NCI-H2081 treated with DMSO at 0.1 percent for 48 hours (cell line): ENCODE measurements around the gene PGLYRP3.

Experiments
- DNase-seq: peaks from one replicate; lab custom pipeline; 2025; lab: John Stamatoyannopoulos, UW

The PGLYRP3 gene, protein sequence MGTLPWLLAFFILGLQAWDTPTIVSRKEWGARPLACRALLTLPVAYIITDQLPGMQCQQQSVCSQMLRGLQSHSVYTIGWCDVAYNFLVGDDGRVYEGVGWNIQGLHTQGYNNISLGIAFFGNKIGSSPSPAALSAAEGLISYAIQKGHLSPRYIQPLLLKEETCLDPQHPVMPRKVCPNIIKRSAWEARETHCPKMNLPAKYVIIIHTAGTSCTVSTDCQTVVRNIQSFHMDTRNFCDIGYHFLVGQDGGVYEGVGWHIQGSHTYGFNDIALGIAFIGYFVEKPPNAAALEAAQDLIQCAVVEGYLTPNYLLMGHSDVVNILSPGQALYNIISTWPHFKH

DNA sequence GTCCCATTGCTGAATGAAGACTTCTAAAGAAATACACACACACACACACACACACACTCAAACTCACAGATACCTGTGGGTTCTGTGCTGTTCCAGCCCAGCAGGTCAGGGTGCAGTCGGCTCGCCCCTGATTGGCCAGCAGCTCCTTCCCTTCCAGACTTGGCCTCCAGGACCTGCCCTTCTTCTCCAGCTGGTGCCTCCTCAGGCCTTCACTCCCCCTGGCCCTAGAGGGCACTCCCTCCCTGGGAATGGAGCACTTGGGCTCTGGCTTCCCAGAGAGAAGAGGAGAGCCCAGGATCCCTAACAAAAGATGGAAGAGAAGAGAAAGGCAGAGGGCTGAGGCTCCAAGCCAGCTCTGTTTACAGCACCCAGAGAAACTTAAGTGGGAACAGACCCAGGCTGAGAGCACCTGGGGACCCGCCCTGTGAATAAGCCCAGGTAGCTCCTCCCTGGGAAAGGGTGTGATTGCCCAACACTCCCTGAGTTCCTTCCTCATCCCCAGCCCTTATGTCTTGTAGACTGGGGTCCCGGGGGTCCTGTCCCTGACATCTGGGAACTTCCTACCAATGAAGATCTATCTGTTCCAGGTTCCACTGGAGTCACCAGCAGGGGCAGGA is at the start of gene PGLYRP3:
Gene PGLYRP3, minus strand, starts transcription at position 383 of the 617 bp plus-strand sequence. CDS start 2,287 bp downstream, outside the sequence.
- DNase-seq: no peak

DNA sequence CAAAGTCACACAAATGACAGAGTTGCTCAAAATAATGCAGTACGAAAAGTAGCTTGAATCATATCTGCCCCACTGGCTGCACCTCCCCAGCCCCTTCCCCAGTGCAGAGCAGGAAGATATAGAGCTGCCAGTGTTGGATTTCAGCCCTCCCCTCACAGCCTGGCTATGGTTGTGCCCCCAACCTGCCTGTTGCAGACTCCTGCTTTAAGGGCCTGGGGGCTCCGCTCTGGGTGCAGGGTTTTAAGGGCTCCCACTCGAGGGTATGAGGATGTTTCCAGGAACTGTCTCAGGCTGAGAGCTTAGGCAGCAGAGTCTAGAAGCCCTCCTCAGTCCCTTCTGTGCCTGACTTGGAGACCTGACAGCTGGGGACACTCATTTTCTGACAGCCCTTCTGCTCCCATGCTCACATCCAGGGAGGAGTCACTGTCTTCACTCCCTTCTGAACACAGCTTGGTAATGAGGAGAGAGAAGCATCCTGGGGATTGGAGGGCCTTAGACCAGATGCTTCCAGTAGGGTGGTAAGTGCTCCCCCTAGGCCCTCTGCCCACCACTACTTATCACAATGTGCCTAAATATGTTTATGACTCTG is 49.5 kb upstream of the PGLYRP3 start:
- DNase-seq: no peak

DNA sequence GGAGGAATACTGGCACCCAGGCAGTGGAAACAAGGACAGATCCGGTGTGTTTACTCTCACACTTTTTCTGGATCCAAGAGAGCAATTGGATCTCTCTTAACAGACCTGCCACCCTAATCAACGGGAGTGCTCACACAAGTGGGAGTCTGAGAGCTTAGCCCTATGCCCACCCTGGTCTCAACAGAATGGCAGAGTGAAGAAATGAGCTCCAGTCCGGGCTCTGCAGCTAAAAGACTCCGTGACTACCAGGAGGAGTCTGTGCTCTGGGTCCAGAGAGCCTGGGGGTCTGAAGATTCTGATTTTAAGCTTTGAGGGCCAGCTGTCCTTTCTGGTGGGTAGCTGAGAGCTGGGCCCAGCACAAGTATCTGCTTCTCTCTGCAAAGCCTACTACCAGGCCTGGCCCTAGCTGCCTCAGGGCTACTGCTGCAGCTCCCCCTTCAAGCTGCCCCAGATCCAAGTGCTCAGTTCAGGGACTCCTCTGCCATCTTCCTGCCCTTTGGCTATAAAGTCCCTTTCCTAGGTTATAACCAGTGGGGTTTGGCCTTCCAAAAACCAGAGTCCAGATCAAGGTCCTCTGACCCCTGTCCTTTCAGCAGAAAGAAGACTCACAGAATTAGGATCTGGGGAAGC is 48.8 kb upstream of the PGLYRP3 start:
- no peak for DNase-seq

DNA sequence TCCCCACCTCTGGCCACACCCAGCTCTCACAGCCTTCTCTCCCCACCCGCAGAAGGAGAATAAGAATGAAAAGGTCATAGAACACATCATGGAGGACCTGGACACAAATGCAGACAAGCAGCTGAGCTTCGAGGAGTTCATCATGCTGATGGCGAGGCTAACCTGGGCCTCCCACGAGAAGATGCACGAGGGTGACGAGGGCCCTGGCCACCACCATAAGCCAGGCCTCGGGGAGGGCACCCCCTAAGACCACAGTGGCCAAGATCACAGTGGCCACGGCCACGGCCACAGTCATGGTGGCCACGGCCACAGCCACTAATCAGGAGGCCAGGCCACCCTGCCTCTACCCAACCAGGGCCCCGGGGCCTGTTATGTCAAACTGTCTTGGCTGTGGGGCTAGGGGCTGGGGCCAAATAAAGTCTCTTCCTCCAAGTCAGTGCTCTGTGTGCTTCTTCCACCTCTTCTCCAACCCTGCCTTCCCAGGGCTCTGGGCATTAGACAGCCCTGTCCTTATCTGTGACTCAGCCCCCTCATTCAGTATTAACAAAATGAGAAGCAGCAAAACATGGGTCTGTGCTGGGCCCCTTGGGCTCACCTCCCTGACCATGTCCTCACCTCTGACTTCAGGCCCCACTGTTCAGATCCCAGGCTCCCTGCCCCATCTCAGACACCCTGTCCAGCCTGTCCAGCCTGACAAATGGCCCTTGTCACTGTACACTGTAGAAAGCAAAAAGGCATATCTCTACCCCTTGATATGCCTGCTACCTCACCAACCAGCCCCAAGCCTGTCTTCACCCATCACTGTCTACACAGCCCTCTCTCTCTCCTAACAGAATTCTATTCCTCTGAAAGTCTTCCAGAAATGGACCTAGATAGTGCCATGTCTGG is 48.1 kb upstream of the PGLYRP3 start:
- no peak for DNase-seq

DNA sequence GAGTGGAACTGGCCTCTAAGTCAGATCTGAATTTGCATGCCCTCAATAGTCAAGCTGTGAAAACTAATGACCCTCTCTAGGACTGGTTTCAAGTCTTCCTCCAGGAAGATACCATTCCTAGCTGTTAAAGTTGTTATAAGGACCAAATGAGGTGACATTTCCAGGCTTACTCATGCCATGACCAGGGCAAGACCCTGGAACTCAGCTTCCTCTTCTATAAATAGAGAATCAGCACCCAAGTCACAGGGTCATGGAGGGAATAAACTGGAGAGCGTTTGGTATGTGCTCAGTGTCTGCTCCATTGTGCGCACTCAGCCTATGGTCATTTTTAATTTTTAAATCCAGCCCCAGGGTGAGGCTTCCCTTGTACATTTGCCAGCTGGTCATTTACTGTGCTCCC is 47.4 kb upstream of the PGLYRP3 start:
- no peak for DNase-seq

DNA sequence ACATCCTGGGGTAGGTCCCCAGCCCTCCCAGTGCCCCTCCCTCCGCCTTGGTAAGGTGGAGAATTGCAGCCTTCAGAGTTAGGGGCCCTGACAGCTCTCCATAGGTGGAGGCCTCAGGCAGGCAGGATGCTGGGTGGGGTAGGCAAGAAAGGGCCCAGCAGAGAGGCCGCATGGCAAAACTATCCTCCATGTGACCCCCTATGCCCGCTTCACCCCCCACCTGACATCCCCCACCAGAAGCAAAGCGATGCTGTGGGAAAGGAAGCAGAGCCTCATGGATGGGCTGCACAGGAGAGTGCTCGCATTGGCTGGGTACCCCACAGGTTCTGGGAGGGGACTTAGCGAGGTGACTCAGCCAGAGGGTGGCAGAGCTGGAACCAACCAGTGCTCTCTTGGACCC is 46.5 kb upstream of the PGLYRP3 start:
- DNase-seq: no peak

DNA sequence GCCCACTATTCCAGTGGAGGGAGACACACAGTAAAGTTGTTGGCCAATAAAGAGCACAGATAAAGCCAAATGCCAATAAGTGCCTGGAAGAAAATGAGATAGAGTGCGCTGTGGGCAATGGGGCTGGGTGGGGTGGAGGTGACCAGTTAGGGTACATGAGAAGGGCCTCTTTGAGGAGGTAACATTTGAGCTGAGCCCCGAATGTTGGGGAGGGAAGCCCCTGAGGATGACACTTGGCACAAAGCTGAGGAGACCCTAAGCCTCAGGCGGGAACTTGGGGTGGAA is 45.9 kb upstream of the PGLYRP3 start:
- no peak for DNase-seq

DNA sequence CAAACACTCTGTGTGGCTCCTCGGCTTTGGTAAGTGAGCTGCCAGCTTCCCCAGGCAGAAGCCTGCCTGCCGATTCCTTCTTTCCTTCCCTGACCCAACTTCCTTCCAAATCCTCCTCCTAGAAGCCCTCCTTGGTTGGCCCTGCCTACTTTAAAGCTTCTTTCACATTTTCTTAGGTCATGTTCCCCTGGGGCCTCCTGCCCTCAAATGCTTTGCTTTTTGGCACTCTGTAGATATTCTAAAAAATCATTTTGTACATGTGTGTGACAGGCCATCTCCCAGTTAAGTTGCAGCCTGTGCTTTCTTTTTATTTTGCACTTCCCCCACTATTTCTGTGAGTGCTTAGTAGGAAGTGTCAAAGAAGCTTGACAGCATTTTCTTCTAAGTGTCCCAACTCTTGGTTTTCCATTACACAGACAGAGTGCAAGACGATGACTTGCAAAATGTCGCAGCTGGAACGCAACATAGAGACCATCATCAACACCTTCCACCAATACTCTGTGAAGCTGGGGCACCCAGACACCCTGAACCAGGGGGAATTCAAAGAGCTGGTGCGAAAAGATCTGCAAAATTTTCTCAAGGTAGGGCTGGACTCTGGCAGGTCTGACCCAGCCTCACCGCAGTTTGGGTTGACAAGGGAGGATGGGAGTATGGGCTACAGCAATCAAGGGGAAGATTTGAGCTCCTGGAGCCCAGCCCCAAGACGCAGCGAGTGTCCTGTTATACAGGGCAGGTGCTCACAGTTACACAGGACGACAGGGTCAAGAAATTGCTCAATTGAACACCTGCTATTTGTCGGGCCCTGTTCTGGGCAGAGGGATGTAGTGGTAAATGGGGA is 45.3 kb upstream of the PGLYRP3 start, which contains the start of gene S100A9:
Gene S100A9, plus strand, starts transcription at position 2 of the 838 bp plus-strand sequence. Its CDS starts 430 bp downstream, at position 432.
- DNase-seq: no peak

DNA sequence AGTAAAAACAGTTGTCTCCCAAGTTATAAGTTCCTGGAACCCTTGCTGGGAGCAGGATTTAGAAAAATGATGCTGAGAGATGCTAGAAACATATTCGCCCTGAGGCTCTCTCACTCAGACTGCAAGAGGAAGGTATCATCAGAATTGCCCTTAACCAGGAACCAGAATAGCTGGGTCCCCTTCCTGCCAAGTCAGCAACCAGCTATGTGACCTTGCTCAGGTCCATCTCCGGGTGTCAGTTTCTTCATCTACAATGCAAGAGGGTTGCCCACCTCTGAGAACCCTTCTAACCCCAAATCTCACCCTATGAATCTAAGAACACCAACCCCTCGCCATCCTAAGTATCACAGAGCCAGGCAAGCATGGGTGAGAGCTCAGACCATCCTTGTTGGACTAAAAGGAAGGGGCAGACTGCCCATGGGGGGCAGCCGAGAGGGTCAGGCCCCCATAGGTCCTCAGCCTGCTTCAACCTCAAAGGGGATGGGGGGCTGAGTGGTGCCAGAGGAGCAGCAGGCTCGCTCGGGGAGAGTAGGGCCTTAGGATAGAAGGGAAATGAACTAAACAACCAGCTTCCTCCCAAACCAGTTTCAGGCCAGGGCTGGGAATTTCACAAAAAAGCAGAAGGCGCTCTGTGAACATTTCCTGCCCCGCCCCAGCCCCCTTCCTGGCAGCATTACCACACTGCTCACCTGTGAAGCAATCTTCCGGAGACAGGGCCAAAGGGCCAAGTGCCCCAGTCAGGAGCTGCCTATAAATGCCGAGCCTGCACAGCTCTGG is 44.5 kb upstream of the PGLYRP3 start:
- DNase-seq: no peak

DNA sequence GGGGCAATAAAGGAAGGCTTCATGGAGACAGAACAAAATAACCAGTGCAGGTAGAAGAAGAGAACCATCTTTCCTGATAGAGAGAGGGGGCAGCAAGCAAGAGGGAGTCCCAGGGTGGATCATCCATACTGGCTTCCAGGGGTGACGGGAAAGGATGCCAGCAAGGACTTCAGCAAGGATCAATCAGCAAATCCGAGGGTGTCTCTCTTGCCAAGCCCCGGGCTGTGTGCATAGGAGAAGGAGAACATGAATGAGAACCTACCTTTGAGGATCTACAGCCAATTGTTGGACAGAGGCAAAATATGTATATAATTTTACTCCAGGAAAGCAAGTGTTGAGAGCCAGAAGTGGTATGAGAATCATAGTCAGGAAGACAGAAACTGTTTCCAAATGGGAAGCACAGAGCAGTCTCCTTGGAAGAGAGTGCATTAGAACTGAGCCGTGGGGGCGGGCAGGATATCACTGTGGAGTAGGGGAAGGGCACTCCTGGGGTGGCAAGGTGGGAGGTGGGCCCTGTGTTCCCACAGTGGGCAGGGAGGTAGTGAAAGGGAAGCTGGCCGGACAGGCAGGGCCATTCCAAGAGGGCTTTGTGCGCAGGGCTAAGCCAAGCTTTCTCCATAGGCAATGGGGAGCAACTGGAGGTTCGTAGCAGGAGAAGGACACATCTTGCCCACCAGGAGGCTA is 43.8 kb upstream of the PGLYRP3 start:
- DNase-seq: no peak

DNA sequence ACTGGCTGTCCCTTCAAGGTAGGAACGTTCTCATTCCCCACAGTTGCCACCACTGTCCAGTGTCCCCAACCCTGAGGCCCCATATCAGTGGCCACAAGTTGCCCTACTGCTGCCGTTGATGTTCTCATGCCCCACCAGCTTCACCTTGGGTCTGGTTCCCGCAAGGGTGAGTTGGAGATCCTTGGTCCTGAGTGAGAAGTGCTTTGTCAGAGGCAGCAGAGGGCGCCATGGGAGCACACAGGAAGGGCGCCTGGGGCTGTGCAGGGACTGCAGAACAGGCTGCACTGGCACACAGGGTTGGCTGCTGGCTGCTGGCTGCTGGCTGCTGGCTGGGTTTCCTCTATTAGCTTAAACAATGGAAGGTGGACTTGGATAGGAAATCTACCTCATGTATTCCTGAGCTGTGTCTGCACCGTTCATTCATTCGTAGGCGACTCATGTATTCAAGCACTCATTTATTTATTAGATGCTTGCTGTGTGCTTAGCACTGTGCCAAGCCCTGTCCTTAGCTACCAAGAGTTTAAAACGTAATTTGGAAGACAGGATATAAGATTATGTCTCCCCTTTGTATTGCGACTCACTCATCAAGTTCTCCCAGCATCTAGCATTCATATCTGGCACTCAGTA is 42.8 kb upstream of the PGLYRP3 start:
- DNase-seq: peak; percentile 22

DNA sequence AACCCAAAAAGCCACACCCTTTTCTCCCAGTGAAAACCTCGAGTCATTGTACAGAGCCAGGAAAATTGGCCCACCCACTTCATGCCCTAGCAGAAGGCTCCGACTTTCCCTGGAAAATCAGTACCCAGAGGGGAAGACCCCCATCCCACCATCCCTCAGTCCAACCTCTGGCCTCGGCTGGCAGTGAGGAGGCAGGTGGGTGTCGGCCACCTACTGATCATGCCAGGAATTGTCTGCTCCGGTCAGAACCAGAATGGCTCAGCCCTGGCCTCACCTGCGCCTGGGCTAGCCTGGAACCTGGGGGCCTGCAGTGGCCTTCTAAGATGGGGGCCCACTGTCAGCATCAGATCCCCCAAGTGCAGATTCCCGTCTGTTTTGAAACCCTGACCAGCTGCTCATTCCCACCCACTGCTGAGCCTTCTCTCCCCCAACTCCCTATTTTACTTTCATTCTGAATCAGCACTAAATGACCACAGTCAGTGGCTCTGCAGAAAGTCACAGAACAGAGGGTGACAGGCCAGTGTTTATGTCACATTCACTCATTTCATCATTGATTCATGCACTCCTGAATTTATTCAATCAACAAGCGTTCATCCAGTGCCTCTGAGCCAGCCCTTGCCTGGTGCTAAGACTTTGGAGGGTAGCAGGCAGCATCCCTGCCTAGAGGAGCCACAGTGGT is 41.9 kb upstream of the PGLYRP3 start:
- no peak for DNase-seq

DNA sequence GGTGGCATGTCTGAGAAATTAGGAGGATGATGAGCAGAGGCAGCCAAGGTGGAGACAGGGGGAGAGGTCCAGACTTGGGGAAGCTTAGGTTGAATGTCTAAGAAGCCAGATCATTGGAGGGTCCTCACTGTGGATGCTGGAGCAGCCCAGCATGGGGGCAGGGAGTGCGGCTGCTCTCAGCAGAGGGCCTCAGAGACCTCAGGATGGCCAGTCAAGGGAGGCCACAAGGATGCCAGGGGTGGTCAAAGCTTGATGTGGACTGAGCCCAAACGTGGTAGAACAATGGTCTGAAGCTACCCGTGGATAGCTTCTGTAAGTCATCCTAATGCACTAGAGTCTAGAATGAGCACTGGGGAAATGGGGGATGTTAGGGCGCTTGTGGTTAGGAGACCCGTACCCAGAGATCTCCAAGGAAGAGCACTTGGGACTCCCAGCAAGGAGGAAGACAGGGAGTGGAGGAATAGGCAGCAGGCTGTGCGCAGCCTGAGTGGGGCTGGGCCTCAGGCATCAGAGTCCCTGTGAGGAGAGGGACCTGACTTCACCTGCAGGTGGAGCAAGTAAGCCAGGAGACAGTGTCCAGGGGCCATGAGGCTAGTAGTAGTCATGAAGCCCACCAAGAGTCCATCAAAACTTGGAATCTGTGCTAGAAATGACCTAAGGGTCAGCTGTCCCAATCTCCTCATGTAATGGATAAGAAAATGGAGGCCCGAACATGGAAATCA is 40.6 kb upstream of the PGLYRP3 start:
- no peak for DNase-seq

DNA sequence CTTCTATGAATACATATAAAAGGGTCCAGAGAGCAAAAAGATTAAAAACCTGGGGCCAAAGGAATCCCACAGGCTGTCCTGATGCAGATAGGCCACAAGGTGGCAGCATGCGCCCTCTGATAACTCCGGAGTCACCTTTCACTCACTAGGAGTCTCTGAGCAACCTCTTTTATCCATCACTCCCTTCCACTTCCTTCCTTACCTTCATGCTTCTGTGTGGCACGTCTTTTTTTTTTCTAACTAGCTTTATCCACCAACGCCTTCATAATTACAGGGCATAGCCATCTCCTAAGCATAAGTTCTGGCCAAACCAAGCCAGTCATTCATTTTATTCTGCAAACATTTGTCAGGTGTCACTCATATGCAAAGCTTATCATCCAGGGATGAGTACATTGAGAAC is 39.8 kb upstream of the PGLYRP3 start:
- DNase-seq: peak; percentile 80

DNA sequence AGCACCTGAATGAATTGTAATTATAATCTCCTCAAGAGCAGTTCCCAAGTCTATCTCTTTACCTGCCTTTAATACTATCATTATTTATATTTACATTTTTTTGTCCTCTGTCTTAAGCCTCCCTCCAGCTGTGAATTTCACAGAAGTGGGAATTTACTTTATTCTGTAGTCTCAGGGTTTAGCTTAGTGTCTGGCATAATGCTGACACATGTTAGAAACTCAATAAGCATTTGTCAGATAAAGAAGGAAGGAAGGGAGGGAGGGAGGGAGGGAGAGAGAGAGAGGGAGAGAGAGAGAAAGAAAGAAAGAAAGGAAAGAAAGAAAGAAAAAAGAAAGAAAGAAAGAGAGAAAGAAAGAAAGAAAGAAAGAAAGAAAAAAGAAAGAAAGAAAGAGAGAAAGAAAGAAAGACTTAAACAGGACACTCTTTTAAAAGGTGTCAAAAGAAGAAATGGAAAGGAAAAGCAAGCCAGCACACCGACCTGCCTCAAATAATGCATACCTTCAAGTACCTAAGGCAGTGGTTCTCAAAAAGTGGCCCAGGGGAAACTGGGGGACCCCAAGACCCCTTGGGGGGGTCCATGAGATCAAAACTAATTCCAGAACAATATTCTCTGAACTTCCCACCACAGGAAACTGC is 37.7 kb upstream of the PGLYRP3 start:
- no peak for DNase-seq

DNA sequence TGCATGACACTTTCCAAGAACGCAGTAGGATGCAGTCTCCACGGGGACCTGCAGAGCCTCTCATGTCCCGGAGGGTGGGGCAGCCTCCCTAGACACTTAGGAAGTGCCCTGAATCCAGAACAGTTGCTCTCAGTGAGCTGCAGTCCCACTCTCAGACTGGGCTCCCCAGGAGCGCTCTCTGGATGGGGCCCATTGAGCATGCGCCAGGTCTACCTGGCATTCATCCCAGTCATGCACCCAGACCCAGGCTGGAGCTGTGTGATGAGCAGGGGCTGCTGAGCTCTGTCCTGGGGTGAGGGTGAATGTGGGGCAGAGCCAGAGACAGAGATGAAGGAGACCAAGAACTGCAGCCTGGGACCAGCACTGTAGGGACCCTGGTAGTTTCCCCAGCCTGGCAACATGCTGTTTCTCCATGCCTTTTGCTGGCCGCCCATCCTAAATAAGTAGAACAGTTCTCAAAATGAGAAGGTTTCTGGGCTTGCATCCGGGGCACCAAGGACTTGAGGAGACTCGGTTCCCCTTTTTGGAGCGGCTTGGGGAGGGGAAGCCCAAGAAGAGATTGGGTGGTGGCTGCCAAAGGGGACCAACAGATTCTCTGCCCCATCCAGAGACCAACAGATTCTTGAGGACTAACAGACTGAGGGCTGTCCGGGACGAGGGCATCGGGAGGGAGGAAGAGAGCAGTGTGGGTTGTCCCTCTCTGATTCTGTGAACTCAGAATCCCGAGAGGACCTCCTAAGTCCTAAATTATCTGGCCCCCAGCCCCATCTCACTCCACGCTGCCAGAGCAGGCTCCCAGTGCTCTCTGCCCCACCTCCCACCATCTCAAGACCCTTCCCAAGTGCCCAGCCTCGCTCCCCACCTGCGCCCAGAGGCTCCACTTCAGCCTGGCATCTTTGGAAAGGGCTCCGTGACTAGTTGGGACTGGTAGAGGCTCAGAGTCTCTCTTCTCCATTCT is 36.9 kb upstream of the PGLYRP3 start:
- DNase-seq: no peak
